GM21390 (cell line): Measurements from ENCODE around the gene RIBC1.
"Not testable (repeated sequence)": the region's sequence is repeated elsewhere in the genome, so short reads cannot be mapped to it uniquely, and the experiment has no call there.

Experiments
- ATAC-seq: cut with Tn5 transposase; IDR thresholded peaks from one replicate; pipeline ENCODE4 v1.9.1; 2021; ENCODE audit not compliant: unreplicated experiment

Gene RIBC1

DNA sequence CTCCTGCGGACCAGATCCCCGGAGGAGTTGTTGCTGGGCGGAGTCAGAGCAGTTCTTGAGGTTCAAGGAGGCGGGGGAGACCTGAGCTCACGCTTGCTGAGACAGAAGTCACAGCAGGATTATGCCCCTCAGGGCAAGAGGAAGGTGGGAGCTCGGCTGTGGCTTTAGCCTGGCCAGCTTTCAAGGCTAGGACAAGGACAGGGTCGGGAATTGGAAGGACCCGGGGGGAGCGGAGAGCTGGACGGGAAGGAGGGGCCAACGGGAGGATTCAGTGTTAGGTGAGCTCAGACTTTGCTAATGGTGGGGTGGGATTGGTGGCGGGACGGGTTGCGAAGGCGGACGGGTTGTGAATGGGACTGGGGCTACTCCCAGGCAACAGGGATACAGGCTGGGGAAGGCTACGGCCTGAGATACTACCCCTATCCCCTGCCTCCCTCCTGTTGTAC lies at the start of gene RIBC1:
RIBC1 (plus strand) TSS at position 13 of the 446 bp plus-strand sequence. CDS start 3,404 bp downstream, outside the sequence.
- no peak for ATAC-seq

DNA sequence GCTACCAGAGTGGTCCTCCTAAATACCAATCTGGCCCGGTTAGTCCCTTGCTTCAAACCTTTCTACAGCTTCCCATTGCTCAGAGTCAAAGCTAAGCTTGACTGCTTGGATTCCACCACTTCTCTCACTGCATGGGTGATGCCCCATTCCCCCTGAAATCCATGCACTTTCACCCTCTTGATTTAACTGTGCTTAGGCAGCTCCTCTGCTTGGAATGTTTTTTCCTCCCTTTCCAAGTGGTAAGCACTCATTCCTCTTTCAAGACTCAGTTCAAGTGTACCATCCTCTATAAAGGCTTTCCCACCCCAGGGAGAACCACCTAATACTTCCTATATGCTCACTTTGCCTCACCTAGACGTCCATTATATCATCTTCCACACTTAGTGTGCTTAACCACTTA lies 49.4 kb upstream of the RIBC1 start:
- no peak for ATAC-seq

DNA sequence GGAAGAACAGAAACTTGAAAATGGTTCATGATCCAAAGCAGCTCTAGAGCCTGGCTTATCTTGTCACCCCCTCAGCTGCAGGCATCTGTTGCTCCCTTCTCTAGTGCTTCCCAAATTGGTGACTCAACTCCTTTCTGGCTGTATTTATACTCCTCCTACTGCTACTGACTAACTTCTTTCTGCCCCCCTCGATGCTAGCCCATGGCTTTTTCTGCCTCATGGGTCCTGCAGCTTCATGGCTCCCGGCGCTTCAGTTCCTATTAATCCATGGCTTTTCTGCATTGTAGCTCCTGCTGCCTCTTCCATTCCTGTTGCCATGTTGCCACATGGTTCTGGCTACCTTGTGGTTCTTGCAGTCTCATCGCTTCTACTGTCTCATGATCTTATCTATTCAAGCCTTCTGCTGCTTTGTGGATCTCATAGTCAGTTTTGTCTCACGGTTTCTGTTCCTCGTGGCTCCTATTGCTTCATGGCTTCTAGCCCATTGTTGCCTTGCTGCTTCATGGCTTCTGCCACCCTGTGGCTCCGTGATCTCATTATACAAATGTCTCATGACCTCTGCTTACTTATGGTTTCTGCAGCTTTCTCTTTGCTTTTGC lies 48.4 kb upstream of the RIBC1 start:
- ATAC-seq: no peak

DNA sequence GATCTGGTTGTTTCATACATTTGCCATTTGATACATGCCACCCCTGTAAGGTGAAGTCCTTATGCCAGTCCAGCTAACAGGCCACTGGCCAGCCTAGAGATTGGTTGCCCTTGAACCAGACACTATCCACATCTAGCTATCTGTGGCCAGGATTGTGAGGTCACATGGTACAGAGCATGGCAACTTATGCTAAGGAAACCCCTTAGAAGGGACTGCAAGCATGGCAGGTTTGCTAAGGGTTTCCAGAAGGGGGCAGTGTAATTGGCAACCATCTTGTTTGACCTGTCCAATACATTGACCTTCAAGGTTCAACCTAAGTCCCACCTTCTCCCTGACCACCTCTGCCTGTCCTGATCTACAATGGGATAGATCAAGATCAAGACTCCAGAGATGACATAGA lies 47.8 kb upstream of the RIBC1 start:
- no peak for ATAC-seq

DNA sequence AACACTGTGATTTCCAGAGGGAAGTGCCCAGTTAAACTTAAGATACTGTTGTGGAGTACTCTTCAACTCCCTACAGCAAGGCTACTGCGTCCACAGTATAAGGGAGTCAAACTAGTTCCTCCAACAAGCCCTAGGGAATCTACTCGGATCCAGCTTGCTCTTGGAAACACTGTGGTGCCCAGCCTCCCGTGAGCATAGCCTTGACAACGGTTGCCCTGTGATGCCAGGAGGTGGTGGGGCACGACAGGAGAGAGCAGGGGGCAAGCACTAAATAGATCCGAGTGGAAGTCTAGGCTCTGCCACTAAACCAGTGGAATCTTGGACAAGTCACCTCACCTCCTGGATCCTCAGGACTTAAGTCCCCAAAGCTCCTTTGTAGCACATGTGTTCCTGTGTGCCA lies 45.8 kb upstream of the RIBC1 start:
- no peak for ATAC-seq

DNA sequence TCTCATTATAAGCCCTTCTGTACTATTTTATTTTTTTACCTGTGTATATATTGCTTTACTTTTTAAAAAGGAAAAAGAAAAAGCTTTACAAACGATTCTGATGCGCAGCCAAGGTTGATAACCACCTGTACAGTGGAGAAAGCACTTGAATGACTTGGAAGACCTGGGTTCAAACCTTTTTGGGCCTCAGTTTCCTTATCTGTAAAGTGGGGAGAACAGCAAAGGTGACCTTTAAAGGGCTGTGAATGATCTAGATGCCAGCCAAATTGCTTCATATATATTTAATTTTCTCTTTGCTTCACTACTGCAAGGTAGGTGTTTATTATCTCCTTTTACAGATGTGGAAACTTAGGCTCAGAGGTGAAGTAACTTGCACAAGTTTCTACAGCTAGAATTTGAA lies 45.2 kb upstream of the RIBC1 start:
- no peak for ATAC-seq

DNA sequence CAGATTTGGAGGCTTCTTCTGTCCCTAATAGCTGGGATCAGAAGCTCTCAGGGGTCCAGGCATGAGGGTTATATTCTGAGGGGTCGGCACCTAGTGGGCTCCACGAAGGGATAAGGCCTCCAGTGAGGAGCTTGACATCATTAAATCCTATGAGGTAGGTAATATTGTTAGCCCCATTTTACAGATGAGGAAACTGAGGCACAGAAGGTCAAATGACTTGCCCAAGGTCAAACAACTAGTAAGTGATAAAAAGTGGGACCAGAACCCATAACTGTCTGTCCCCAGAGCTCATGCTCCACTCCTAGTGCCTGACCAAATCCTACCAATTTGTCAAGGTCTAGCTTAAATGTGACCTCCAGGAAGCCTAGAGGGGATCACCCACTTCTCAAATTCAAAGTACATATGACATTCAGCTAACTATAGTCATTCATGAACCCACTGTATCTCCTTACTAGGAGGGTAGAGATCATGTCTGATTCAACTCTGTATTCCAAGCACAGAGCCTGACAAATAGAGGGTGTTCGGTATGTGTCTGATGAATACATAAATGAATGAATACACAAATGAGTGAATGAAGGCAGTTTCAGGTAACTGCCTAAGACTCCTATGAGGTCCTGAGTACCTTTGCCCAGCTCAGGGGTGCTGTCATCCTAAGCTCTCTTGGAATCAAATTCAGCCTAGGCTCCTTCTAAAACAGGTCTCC lies 43.5 kb upstream of the RIBC1 start:
- ATAC-seq: no peak

DNA sequence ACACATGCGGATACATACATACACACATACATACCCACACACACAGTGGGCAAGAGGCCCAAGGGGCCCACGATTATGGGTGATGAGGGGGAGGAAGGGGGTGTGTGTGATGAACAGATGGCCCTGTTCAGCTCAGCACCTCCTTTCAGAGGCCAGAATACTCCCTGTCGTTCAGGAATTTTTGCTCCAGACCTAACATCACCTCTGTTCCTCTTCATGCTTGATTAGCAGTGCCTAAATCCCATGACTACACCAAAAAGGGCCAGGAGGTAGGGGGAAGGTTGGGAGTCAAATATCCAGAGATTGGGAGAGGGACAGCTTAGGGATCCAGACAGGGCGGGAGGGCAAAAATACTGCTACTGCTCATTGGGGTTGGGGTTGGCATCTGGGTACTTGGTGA lies 42.9 kb upstream of the RIBC1 start:
- ATAC-seq: no peak

DNA sequence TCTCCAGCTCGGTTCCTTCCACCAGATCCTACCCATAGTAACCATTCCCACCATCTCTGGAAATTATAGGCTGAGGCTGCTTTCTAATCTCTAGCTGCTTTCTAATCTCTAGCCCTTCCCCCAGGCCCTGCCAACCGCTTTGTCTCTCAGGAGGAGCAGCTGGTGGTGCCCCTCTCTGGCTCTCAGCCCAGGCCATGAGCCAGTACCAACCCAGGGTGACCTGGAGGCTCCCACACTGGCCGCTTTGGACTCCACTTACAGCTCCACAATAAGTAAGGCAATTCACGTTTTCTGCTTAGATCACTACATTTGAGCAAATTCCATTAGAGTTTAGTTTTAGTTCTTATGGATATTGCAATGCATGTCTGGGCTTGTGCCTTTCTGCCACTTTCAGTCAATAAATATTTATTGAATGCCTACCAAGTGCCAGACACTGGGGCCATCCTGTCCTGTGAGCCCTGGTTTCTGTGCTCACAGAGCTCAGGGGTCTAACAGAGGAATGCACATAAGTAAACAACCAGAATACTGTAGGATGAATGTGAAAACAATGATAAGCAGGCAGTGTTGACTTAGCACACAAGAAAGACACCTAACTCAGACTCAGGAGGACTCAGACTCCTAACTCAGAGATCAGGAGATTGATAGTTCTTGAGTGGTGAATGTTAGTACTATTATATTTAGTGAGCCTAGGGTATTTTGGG lies 39.1 kb upstream of the RIBC1 start:
- no peak for ATAC-seq

DNA sequence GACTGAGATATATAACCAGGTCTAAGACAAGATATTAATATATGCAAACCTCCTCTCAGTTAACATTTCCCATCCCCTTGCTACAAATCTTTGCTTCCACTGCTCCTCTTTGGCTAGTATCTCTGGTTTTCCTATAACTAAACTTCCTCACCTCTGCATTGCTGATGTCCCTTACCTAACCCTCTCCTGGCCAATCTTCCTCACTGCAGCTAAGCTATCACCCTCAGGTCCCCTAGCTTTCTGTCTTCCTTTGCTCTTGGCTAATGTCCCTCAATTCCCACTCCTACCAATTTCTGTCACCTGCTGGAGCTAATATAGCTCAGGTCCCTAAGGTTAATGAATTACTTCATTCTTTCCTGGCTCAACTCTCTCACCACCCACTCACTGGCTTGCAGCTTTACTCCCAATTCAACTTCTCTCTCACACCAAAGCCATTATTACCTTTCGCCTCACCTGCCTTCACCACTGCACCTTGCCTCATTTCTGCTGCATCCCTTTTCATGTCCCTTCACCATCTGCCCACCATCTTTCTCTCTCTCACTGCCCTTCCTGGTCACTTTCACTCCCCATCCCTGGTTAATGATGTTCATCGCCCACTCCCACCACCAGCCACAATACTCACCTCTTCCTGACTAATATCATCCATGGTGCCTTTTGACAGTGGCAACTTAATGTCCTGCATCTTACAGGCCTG lies 26.9 kb upstream of the RIBC1 start:
- ATAC-seq: no peak

DNA sequence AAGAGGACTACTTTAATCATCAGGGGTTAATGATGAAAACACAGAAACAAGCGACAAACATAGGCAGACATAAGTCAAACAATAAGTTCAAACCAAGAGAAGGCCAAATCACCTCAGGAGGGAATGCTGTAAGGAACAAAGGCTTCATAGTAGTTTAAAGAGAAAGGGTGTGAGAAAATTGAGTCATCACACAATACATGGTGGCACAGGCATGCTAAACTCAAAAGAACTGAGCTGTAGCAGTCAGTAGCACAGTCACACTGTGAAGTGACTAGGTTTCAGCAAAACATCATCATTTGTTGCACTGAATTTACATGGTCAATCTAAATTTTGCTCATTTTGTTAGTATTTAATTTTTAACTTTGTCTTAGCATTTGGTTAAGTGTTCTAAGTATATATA lies 24.5 kb upstream of the RIBC1 start:
- ATAC-seq: no peak

DNA sequence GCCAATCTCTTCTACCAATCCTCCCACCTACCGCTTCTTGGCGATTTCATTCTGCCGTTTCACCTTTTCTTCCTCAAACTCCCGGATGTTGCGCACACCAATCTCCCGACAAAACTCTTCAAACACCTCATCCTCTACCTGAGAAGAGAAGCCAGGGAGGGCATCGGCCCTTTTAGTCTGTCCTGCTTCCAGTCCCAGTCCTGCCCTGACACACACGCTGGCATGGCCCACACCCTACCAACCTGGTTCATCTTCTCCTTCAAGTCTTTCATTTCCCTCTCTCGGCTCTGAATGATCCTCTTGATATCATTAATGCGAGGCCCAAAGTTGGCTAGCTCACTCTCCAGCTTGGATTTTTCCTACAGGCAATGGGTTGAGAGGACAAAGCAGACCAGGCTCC lies 19.1 kb upstream of the RIBC1 start:
- no peak for ATAC-seq

DNA sequence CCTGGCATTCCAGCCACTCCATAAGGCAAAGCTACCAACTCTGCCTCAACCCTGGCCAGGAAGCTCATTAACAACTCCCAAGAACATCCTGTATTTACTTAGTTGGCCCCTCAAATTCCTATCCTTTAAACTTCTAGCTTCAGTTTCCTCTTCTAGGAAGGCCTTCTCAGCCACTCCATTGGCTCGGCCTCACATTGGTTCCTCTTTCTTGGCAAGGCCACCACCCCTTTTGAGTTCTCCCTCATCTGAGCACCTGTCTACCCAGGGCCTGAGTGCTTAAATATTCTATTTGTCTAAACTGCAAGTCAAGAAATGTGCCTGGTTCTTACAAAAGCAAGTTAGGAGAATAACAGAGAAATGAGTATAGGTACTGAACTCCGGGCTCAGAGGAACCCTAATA lies 10.2 kb upstream of the RIBC1 start:
- no peak for ATAC-seq

DNA sequence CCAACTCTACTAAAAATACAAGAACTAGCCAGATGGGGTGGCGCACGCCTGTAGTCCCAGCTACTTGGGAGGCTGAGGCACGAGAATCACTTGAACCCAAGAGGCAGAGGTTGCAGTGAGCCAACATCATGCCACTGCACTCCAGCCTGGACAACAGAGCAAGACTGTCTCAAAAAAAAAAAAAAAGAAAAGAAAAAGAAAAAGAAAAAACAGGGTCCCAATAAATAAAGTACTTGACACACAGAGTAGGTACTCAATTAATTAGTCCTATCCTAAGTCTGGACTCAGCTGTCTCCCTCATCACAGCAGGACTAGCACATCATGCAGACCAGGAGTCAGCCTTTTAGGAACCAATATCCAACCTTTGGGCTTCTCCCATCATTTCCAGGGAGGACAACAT lies 2.3 kb upstream of the RIBC1 start:
- ATAC-seq: not testable (repeated sequence)

DNA sequence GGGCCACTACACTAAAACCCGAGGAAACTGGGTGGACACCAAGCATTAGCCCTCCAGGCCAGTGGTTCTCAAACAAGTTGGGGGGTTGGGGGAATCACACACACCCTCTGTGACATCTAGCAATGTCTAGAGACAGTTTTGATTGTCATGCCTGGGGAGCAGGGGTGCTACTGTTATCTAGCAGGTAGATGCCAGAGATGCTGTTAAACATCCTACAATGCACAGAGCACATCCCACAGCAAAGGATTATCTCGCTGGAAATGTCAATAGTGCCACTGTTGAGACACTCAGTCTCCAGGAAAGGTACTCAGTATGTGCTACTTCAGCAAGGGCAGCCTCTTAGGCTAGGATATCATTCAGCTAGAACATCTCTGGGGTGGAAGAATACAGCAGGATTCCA lies 1.5 kb upstream of the RIBC1 start:
- no peak for ATAC-seq

DNA sequence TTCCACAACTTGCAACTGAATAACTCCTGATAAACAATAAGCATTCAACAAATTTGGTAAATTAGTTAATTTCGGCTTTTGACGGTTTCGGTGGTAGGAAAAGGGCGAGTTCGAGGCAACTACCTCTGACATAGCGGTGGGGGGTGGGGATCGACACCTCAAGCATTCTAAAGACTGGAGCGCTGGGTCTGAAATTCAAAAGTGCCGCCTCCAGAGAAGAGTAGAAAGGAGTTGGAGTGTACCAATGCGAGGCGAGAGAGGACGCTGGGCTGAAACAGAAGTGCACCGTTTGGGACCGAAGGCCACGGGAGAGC lies 944 bp upstream of the RIBC1 start:
- ATAC-seq: peak; percentile 8

DNA sequence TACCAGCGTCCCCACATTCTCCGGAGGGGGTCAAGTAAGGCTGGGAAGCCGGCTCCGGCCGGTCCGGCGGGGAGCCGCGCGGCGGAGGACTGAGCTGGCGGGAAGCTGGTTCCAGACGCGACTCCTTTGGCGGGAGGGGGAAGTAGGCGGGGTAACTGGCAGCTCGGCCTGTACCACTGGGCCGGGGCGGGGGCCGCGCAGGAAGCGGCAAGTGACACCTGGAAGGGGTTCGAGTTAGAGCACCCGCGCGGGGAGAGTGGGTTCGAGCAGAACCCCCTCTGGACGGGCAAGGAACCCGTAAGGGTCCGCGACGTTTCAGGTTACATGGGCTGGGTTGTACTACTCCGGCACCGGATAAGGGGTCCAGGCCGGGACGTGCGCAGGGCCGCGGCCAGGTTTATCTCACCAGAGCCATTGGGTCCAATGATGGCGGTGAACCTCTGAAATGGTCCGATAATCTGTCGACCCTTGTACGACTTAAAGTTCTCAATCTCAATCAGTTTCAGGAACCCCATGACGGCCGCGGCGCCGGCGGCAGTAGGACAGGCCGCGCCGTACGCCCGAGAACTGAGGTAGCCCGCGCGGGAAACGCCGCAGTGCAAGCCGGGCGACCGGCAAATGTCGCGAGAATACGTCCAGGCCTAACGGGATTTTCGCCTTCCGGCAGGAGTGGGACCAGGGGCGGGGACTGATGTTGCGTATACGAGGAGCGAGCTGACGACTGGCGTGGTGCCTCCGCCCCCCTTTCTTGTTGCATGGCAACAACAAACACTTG lies 400 bp upstream of the RIBC1 start, which contains the start of gene SMC1A:
SMC1A (minus strand) TSS at position 569 of the 775 bp plus-strand sequence; CDS start at position 515, 54 bp downstream.
- peak; percentile 95 for ATAC-seq

DNA sequence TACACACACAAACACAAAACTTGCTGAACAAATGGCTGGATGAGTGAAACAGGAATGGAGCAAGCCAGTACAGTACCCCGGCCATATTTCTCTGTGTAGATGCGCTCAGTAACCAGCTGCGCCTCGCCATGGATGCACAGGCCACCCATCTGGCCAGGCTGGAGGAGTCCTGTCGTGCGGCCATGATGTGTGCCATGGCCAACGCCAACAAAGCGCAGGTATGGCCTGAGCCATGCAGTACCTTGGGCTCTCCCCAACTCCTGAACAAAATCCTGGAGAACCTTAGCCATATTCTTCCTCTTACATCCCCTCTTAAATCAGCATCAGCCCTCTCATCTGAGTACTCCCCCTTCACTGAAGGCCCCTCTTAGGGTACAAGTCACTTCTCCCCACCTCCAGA lies 7.1 kb downstream of the RIBC1 start:
- ATAC-seq: no peak

DNA sequence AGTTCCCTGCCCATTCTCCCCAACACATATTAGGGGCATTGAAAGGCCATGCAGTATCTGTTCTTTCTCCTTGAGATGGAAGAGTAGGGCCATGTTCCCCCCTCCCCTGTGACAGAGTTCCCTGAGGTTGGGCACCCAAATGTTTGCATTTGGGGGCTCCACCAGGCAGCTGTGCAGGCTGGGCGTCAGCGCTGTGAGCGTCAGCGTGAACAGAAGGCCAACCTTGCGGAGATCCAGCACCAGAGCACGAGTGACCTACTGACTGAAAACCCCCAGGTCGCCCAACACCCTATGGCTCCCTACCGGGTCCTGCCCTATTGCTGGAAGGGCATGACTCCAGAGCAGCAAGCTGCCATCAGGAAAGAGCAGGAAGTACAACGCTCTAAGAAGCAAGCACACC lies 7.6 kb downstream of the RIBC1 start:
- no peak for ATAC-seq

DNA sequence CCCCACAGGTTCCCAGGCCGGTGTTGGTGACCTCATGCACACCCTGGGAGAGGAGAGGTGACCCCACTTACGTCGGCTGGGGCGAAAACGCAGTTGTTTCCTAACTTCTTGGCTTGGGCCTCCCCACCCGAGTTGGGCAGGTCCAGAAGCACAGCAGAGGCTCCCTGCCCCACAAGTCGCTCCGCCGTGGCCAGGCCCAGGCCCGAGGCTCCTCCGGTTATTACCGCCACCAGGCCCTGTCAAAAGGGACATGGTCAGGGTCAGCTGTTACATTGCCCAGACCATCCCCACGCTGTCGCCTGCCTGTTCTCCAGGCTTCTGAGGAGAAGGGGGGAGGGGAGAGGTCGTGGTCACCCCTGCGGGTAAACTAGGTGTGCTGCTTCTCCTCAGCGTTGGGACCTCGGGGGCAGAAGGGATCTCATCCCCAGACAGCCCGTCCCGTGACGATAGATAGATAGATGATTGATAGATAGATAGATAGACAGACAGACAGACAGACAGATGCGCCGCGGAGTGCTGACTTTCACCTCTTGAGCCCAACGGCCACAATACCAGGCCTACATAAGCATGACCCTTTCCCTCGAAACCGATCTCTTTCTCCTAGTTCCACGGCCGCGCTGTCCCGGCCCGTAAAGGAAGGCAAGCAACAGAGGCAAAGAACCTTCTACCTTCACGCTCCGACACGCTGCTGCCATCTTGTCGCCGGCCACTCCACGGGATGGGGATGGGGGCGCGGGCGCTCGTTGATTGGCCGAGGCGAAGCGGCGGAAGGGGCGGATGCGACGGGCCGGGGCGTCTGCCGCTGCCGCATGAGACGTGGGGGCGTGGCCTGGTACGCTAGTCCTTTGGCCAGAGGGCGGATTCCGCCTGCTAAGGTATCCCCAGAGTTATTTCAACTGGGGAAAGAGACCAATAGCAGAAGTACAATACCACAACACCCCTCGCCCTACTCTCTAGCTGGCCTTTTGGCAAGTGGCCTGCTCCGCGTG lies 11.3 kb downstream of the RIBC1 start, which contains the start of gene HSD17B10:
HSD17B10 (minus strand) TSS at position 720 of the 989 bp plus-strand sequence; CDS start at position 695, 25 bp downstream.
- ATAC-seq: peak; percentile 97
